ENCODE measurements around the gene GPD1.

GPD1 gene

DNA sequence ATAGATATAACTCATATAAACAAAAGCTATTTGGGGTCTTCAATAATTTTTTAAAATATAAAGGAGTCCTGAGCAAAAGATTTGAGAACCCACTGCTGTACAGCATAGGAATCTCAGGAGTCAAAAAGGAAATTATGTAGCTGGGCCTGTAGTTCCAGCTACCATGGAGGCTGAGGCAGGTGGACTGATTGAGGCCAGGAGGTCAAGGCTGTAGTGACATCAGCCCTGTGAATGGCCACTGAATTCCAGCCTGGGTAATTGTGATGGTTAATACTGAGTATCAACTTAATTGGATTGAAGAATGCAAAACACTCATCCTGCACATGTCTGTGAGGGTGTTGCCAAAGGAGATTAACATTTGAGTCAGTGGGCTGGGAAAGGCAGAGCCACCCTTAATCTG is 52.8 kb downstream of the GPD1 start:
- Histone ChIP-seq H3K27ac (ENCODE audit: low read depth, low read length, poor library complexity, severe bottlenecking) (no peak overlapping the region), H3K9me3 (ENCODE audit: low read length) (no peaks in the 10 kb centered on the region), H3K9me2 (ENCODE audit: low read depth, low read length) (no peaks in the 10 kb centered on the region), H2AFZ (ENCODE audit: low read length) (no peak overlapping the region), H4K20me1 (ENCODE audit: insufficient read depth, low read length) (no peaks in the 10 kb centered on the region), H3K4me1 (ENCODE audit: insufficient read depth, low read length, severe bottlenecking) (no peaks in the 10 kb centered on the region), H3K4me2 (ENCODE audit: low read length) (no peak overlapping the region), H3K36me3 (ENCODE audit: insufficient read depth, low read length) (peaks cover 14% of the 10 kb centered on the region), H3K27me3 (ENCODE audit: insufficient read depth, low read length) (no peaks in the 10 kb centered on the region), H3K79me2 (ENCODE audit: insufficient read depth, low read length) (peaks cover 21% of the 10 kb centered on the region), H3F3A (ENCODE audit: insufficient read depth, low read length) (no peaks in the 10 kb centered on the region), H3K9ac (ENCODE audit: low read length) (no peak overlapping the region), H3K4me3 (ENCODE audit: low read depth, low read length, poor library complexity, severe bottlenecking) (no peak overlapping the region)
- TF ChIP-seq EZH2 (IDR thresholded peaks at IDR 0.05; ENCODE audit: borderline replicate concordance, low read length) (no peak), CTCF (IDR thresholded peaks at IDR 0.05; ENCODE audit: low read length) (no peak)

- Histone ChIP-seq H3F3A (ENCODE audit: insufficient read depth, low read length) (no peaks in the 10 kb centered on the region), H2AFZ (ENCODE audit: low read length) (no peak overlapping the region), H3K4me2 (ENCODE audit: low read length) (no peak overlapping the region), H3K4me3 (ENCODE audit: low read depth, low read length, poor library complexity, severe bottlenecking) (no peak overlapping the region), H3K9ac (ENCODE audit: low read length) (no peak overlapping the region), H3K27ac (ENCODE audit: low read depth, low read length, poor library complexity, severe bottlenecking) (no peak overlapping the region), H3K79me2 (ENCODE audit: insufficient read depth, low read length) (peaks cover 21% of the 10 kb centered on the region), H3K27me3 (ENCODE audit: insufficient read depth, low read length) (no peaks in the 10 kb centered on the region), H3K9me3 (ENCODE audit: low read length) (no peaks in the 10 kb centered on the region), H3K9me2 (ENCODE audit: low read depth, low read length) (no peaks in the 10 kb centered on the region), H4K20me1 (ENCODE audit: insufficient read depth, low read length) (no peaks in the 10 kb centered on the region), H3K36me3 (ENCODE audit: insufficient read depth, low read length) (peaks cover 14% of the 10 kb centered on the region), H3K4me1 (ENCODE audit: insufficient read depth, low read length, severe bottlenecking) (no peaks in the 10 kb centered on the region)
- TF ChIP-seq CTCF (IDR thresholded peaks at IDR 0.05; ENCODE audit: low read length) (no peak), EZH2 (IDR thresholded peaks at IDR 0.05; ENCODE audit: borderline replicate concordance, low read length) (no peak)
These were observed 53.5 kb downstream of the GPD1 start for GRCh38 chr12:50157259-50157658.

DNA sequence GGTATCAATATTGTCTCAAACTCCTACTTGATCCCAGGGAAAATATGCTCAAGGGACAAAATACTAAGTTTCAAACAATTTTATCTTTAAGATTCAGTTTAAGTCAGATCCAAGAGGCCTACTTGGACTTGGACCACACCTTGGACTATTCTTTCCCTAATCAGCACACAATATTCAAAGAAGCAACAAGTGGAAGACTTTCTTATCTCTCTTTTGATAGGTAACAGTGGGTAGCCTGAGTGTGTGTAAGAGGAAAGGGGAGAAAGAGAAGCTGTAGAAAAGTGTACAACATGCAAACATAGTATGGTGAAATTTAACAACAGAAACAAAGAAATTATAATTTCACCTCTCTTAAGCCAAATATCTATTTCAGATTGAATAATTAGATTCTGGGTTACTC is 56.8 kb downstream of the GPD1 start:
- TF ChIP-seq CTCF (IDR thresholded peaks at IDR 0.05; ENCODE audit: low read length) (no peak), EZH2 (IDR thresholded peaks at IDR 0.05; ENCODE audit: borderline replicate concordance, low read length) (no peak)
- H3K36me3 ChIP-seq (ENCODE audit: insufficient read depth, low read length) = peaks cover 14% of the 10 kb centered on the region
- peaks cover 2% of the 10 kb centered on the region for H3K4me1 ChIP-seq (ENCODE audit: insufficient read depth, low read length, severe bottlenecking)
- H3K27me3 ChIP-seq (ENCODE audit: insufficient read depth, low read length) = no peaks in the 10 kb centered on the region
- no peak overlapping the region for H3K9ac ChIP-seq (ENCODE audit: low read length)
- H3K9me3 ChIP-seq (ENCODE audit: low read length) = no peaks in the 10 kb centered on the region
- H2AFZ ChIP-seq (ENCODE audit: low read length) = no peak overlapping the region
- H3K27ac ChIP-seq (ENCODE audit: low read depth, low read length, poor library complexity, severe bottlenecking) = no peak overlapping the region
- no peak overlapping the region for H3K4me3 ChIP-seq (ENCODE audit: low read depth, low read length, poor library complexity, severe bottlenecking)
- no peaks in the 10 kb centered on the region for H3F3A ChIP-seq (ENCODE audit: insufficient read depth, low read length)
- H3K4me2 ChIP-seq (ENCODE audit: low read length) = no peak overlapping the region
- H4K20me1 ChIP-seq (ENCODE audit: insufficient read depth, low read length) = no peaks in the 10 kb centered on the region
- H3K79me2 ChIP-seq (ENCODE audit: insufficient read depth, low read length) = peaks cover 33% of the 10 kb centered on the region
- no peaks in the 10 kb centered on the region for H3K9me2 ChIP-seq (ENCODE audit: low read depth, low read length)
